CD4-positive, alpha-beta T cell treated with Interleukin-6 for 4 hours (primary cell): ENCODE measurements around the gene CHSY1.
"Not testable (repeated sequence)": the region's sequence is repeated elsewhere in the genome, so short reads cannot be mapped to it uniquely, and the experiment has no call there.

ENCODE experiments used
- DNase-seq: peaks from one replicate; pipeline ENCODE4 v3.0.0-alpha.2; 2020; ENCODE audit warnings: mixed read lengths

CHSY1 gene

GRCh38 chr15:101251830-101252820 is at the start of gene CHSY1:
Gene CHSY1, minus strand, starts transcription at chr15:101252048. Its CDS starts 592 bp downstream, at chr15:101251456.
- DNase-seq: peak; percentile 88

GRCh38 chr15:101296418-101297405 is 44.9 kb upstream of the CHSY1 start:
- DNase-seq: no peak

- DNase-seq: no peak
Measured at GRCh38 chr15:101295607-101296161, 43.8 kb upstream of the CHSY1 start.

- peak; percentile 98 for DNase-seq
Measured at GRCh38 chr15:101294731-101295606, 43.1 kb upstream of the CHSY1 start, which contains the start of gene SNRPA1. Gene SNRPA1, minus strand, starts transcription at chr15:101295248. Its CDS starts 70 bp downstream, at chr15:101295178.

GRCh38 chr15:101293122-101293521 is 41.3 kb upstream of the CHSY1 start:
- no peak for DNase-seq

- peak; percentile 19 for DNase-seq
Measured at GRCh38 chr15:101288905-101289513, 37.2 kb upstream of the CHSY1 start.

GRCh38 chr15:101287342-101287741 is 35.5 kb upstream of the CHSY1 start:
- not testable (repeated sequence) for DNase-seq

- DNase-seq: no peak
Measured at GRCh38 chr15:101286471-101287114, 34.7 kb upstream of the CHSY1 start.

GRCh38 chr15:101283931-101284330 is 32.1 kb upstream of the CHSY1 start:
- no peak for DNase-seq

GRCh38 chr15:101280007-101280406 is 28.2 kb upstream of the CHSY1 start:
- no peak for DNase-seq

GRCh38 chr15:101277943-101278564 is 26.2 kb upstream of the CHSY1 start:
- no peak for DNase-seq

- peak; percentile 92 for DNase-seq
Measured at GRCh38 chr15:101277038-101277822, 25.4 kb upstream of the CHSY1 start, which contains the start of gene SELENOS. Gene SELENOS, minus strand, starts transcription at chr15:101277485. Its CDS starts 68 bp downstream, at chr15:101277417.

GRCh38 chr15:101276501-101277037 is 24.7 kb upstream of the CHSY1 start:
- DNase-seq: no peak

- DNase-seq: no peak
Measured at GRCh38 chr15:101275018-101275417, 23.2 kb upstream of the CHSY1 start.

GRCh38 chr15:101273534-101273933 is 21.7 kb upstream of the CHSY1 start:
- no peak for DNase-seq

- no peak for DNase-seq
Measured at GRCh38 chr15:101272584-101272983, 20.7 kb upstream of the CHSY1 start.

- no peak for DNase-seq
Measured at GRCh38 chr15:101269479-101270223, 17.8 kb upstream of the CHSY1 start.
